Measurements from ENCODE around the gene DNAJB11.
"Not testable (repeated sequence)": the region's sequence is repeated elsewhere in the genome, so short reads cannot be mapped to it uniquely, and the experiment has no call there.

The DNAJB11 gene

GRCh38 chr3:186570096-186570940, at the start of gene DNAJB11:
DNAJB11 (plus strand) TSS chr3:186570720; CDS start chr3:186570898, 178 bp downstream.
- DNase-seq (ENCODE audit: low spot score) = peak; percentile 100

- no peak for DNase-seq (ENCODE audit: low spot score)
Measured at GRCh38 chr3:186520957-186521842, 49.3 kb upstream of the DNAJB11 start.

GRCh38 chr3:186523022-186523421, 47.5 kb upstream of the DNAJB11 start:
- DNase-seq (ENCODE audit: low spot score) = no peak

GRCh38 chr3:186523434-186523833, 47.1 kb upstream of the DNAJB11 start:
- DNase-seq (ENCODE audit: low spot score) = no peak

GRCh38 chr3:186524616-186525015, 45.9 kb upstream of the DNAJB11 start:
- DNase-seq (ENCODE audit: low spot score) = no peak

- DNase-seq (ENCODE audit: low spot score) = no peak
Measured at GRCh38 chr3:186525369-186526255, 44.9 kb upstream of the DNAJB11 start.

- DNase-seq (ENCODE audit: low spot score) = no peak
Measured at GRCh38 chr3:186526256-186526606, 44.3 kb upstream of the DNAJB11 start.

- DNase-seq (ENCODE audit: low spot score) = no peak
Measured at GRCh38 chr3:186529201-186529999, 41.1 kb upstream of the DNAJB11 start.

- DNase-seq (ENCODE audit: low spot score) = no peak
Measured at GRCh38 chr3:186530415-186530814, 40.1 kb upstream of the DNAJB11 start.

- not testable (repeated sequence) for DNase-seq (ENCODE audit: low spot score)
Measured at GRCh38 chr3:186531694-186532093, 38.8 kb upstream of the DNAJB11 start.

- no peak for DNase-seq (ENCODE audit: low spot score)
Measured at GRCh38 chr3:186532598-186533072, 37.9 kb upstream of the DNAJB11 start.

- peak; percentile 25 for DNase-seq (ENCODE audit: low spot score)
Measured at GRCh38 chr3:186534113-186534669, 36.3 kb upstream of the DNAJB11 start.

GRCh38 chr3:186536883-186537844, 33.4 kb upstream of the DNAJB11 start:
- DNase-seq (ENCODE audit: low spot score) = no peak

GRCh38 chr3:186538779-186539178, 31.7 kb upstream of the DNAJB11 start:
- no peak for DNase-seq (ENCODE audit: low spot score)

GRCh38 chr3:186540221-186540834, 30.2 kb upstream of the DNAJB11 start:
- peak; percentile 71 for DNase-seq (ENCODE audit: low spot score)

GRCh38 chr3:186540835-186541226, 29.7 kb upstream of the DNAJB11 start:
- no peak for DNase-seq (ENCODE audit: low spot score)

- DNase-seq (ENCODE audit: low spot score) = no peak
Measured at GRCh38 chr3:186544281-186544680, 26.2 kb upstream of the DNAJB11 start, which contains the start of gene CRYGS. CRYGS (minus strand) TSS chr3:186544380; CDS start chr3:186544326, 54 bp downstream.

GRCh38 chr3:186549497-186549896, 21.0 kb upstream of the DNAJB11 start:
- no peak for DNase-seq (ENCODE audit: low spot score)

- DNase-seq (ENCODE audit: low spot score) = no peak
Measured at GRCh38 chr3:186551387-186551786, 19.1 kb upstream of the DNAJB11 start.

Measured in globus pallidus (tissue), 1 donor.